AG04450 (cell line): ENCODE data around the gene SYCE3. TPM values are rescaled to one million over a fixed set of nuclear protein-coding genes. Genes with fewer than 3 reads are reported as not detected.
A peak's percentile ranks its signal among the peaks of the same experiment; 100 is the strongest.

Experiments
- CTCF ChIA-PET: fragments of 300-600, 350-600 bp; formaldehyde crosslinking; extraction: SDS; loops from one replicate; lab custom pipeline; 2022; ENCODE audit warnings: antibody characterized with exemption, inconsistent platforms; lab: Charles Lee
- POLR2A ChIA-PET: fragments of 350-600 bp; formaldehyde crosslinking; extraction: SDS; loops from one replicate; lab custom pipeline; 2021; ENCODE audit warnings: antibody characterized with exemption, inconsistent platforms; lab: Yijun Ruan, JAX
- DNase-seq: peaks from one replicate; pipeline ENCODE4 v3.0.0-alpha.2; 2011; ENCODE audit warnings: low read depth, low spot score
- H3K27ac ChIP-seq: one replicate; pipeline ENCODE4 v1.5.1; 2012; ENCODE audit warnings: low read depth, low read length, control low read depth
- H3K27me3 ChIP-seq: one replicate; pipeline ENCODE4 v1.6.0; 2012; ENCODE audit warnings: low read length; ENCODE audit not compliant: control insufficient read depth, insufficient read depth
- H3K4me3 ChIP-seq: 2 replicates; pipeline ENCODE4 v1.5.1; 2011; ENCODE audit warnings: mild to moderate bottlenecking, low read depth, low read length, control low read depth
- H3K9me3 ChIP-seq: 2 replicates; pipeline ENCODE4 v1.5.1; 2012; ENCODE audit warnings: low read length; ENCODE audit not compliant: control insufficient read depth, insufficient read depth
- CTCF ChIP-seq: IDR thresholded peaks from 2 replicates; pipeline ENCODE4 v1.5.1; 2011; ENCODE audit warnings: low read depth, low read length, control low read depth, inconsistent platforms
- polyA plus RNA-seq: library from polyadenylated mRNA; depleted of rRNA; stranded (reverse); fragments of >200 nt; gene quantifications from 2 replicates; pipeline ENCODE4 v1.2.3, GENCODE V29; 2011

SYCE3 gene
- polyA plus RNA-seq, 1 experiment: not detected

DNA sequence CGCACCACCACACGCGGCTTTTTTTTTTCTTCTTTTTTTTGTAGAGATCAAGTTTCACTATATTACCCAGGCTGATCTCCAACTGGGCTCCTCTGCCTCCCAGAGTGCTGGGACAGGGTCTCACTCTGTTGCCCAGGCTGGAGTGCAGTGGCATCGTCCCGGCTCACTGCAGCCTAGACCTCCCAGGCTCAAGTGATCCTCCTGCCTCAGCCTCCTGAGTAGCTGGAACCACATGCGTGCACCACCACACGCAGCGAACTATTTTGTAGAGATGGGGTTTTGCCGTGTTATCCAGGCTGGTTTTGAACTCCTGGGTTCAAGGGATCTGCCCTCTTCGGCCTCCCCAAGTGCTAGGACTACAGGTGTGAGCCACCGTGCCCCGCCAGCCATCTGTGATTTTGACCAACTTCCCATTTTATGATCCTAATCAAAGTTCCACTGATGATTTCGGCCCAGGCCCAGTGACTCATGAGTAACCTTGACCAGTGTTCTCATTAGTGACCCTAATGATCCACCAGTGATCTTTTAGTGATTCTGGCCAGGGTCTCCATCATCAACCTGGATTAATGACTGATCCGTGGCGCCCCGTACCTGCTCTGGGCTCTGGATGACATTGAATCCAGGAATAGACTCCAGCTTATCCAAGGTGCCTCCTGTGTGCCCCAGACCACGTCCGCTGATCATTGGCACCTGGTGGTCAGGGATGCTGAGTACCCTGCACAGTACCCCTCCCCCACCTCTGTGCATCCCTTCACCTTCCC is 34.6 kb downstream of the SYCE3 start:
- no peak for TF ChIP-seq CTCF
- no peak for DNase-seq
- Histone ChIP-seq H3K9me3 (peaks cover 11% of the 10 kb centered on the region; the same call in 1 of the 2 replicates), H3K27ac (no peak overlapping the region), H3K4me3 (no peak overlapping the region), H3K27me3 (peaks cover 5% of the 10 kb centered on the region)
- CTCF ChIA-PET: interaction anchor here (0.5 to 0.7 kb wide), 2 partner anchors 8 to 25 kb away, joined by 5 read pairs; no protein-coding TSS in a partner anchor
- POLR2A ChIA-PET: no interaction called here

DNA sequence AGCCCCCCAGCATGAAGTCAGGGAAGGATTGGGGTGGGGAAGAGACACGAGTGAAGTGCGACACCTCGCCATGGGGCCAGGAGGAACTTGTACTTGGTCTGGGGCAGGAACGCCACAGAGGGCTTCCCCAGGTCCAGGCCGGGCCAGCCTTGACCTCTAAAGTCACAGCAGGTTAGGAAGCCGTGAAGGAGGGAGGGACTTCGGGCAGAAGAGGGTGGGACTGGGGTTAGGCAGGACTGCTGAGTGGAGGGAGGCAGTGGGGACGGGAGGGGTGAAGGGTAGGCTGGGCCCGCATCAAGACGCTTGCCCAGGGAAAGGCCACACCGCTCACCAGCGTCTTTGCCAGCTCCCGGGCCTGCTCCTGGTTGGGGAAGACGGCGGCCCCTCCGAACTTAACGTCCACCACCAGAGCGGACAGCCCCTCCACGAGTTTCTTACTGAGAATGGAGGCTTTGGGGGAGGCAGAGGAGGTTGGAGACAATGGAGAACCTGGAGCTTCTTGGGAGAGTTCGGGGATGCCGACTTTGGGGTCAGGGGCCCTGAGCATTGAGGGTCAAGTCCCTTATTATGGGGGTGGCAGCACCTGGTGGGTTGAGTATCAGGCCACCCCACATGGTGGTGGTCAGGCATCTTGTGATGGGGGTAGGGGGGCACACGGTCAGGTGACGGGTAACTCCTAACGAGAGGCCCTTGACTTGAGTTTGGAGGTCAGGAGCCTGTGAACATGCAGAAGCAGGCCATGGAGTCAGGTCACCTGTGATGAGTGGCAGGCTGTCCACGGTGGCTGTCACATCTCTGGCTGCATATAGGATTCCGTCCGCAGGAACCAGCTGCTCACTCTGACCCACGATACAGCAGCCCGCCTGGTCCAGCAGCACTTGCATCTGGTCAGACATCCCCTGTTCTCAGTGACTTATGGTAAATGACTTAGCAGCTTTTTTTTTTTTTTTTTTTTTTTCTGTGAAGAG is 35.6 kb downstream of the SYCE3 start:
- no peak for TF ChIP-seq CTCF
- DNase-seq: no peak

DNA sequence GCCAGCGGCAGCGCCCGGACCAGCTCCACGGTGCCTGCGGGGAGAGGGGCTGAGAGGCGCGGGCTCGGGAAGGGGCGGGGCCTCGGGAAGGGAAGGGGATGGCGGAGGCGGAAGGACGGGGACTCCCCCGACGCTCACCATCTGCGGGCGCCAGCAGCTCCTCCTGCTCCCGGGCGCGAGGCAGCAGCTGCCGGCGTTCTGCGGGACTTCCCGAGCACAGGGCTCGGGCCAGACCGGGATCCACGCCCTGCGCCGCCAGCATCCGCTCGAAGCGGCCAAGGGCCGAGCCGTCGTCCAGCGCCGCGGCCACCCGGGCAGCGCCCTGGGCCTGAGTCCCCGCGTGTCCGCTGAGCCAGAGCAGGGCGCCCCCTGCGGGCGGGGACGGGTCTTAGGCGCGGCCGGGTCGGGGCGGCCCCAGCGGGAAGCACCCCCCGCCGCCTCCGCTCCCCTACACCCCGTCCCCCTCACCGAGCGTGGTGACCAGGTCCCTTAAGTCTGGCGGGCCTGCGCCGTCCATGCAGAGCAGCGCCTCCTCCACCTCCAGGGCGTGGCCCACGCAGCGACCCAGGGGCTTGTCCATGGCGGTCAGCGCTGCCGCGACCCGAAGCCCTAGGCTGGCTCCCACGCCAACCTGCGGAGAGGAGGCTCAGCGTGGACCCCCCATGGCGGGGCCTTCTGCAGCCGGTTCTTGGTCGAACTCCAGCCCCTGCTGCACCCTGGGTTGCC is 36.4 kb downstream of the SYCE3 start:
- H3K27ac ChIP-seq: peak overlapping the region; percentile 57
- ChIA-PET POLR2A (interaction anchor here (0.9 to 2.0 kb wide), 12 partner anchors 14 to 101 kb away, joined by 3 to 29 read pairs (median 6); partner anchors contain the start of genes ARSA, CPT1B, KLHDC7B and LMF2), CTCF (interaction anchor here (0.7 to 2.6 kb wide), 23 partner anchors 10 to 168 kb away, joined by 3 to 32 read pairs (median 3); partner anchors contain the start of genes ARSA, CPT1B, KLHDC7B and LMF2)
- peak; percentile 41 for TF ChIP-seq CTCF
- DNase-seq: no peak
- H3K4me3 ChIP-seq: peak overlapping the region; percentile 81
- H3K27me3 ChIP-seq: peaks cover 5% of the 10 kb centered on the region
- peaks cover 11% of the 10 kb centered on the region; the same call in 1 of the 2 replicates for H3K9me3 ChIP-seq

More for the DNA sequence above, 35.6 kb downstream of the SYCE3 start:
- peak overlapping the region; percentile 81 for H3K4me3 ChIP-seq
- peaks cover 5% of the 10 kb centered on the region for H3K27me3 ChIP-seq
- H3K9me3 ChIP-seq: peaks cover 11% of the 10 kb centered on the region; the same call in 1 of the 2 replicates
- ChIA-PET CTCF (interaction anchor here (0.5 to 0.7 kb wide), 2 partner anchors 9 to 24 kb away, joined by 5 read pairs; no protein-coding TSS in a partner anchor), POLR2A (interaction anchor here (0.6 kb wide), 1 partner anchor 11 kb away, joined by 5 read pairs; no protein-coding TSS in a partner anchor)
- H3K27ac ChIP-seq: peak overlapping the region; percentile 57

GRCh38 chr22:50525858-50526107 is 36.9 kb downstream of the SYCE3 start:
- H3K27me3 ChIP-seq: peaks cover 5% of the 10 kb centered on the region
- no peak overlapping the region for H3K27ac ChIP-seq
- TF ChIP-seq CTCF: no peak
- POLR2A ChIA-PET: interaction anchor here (0.8 to 2.1 kb wide), 16 partner anchors 10 to 102 kb away, joined by 3 to 29 read pairs (median 5); partner anchors contain the start of genes ARSA, CPT1B, KLHDC7B and LMF2
- H3K9me3 ChIP-seq: peaks cover 11% of the 10 kb centered on the region; the same call in 1 of the 2 replicates
- DNase-seq: no peak
- peak overlapping the region; percentile 81 for H3K4me3 ChIP-seq
- CTCF ChIA-PET: interaction anchor here (0.5 to 2.6 kb wide), 26 partner anchors 10 to 169 kb away, joined by 3 to 32 read pairs (median 3); partner anchors contain the start of genes ARSA, CPT1B, KLHDC7B and LMF2
